Keratinocyte (primary cell): ENCODE measurements around the gene TBC1D13. TPM values are rescaled to one million over a fixed set of nuclear protein-coding genes. Genes with fewer than 3 reads are reported as not detected.

ENCODE experiments used
- DNase-seq: peaks from one replicate; pipeline ENCODE4 v3.0.0-alpha.2; 2011; ENCODE audit warnings: low read depth, missing footprints, low spot score
- FAIRE-seq: peaks from 2 replicates; lab custom pipeline; 2011; peaks lifted over from hg19 to GRCh38; lab: Jason Lieb, UNC
- H2AFZ ChIP-seq: 2 replicates; pipeline ENCODE4 v1.6.0; 2012; ENCODE audit warnings: low read length, control low read depth, inconsistent platforms; ENCODE audit not compliant: control insufficient read depth
- H3K27ac ChIP-seq: 2 replicates; pipeline ENCODE4 v1.5.1; 2011; ENCODE audit warnings: low read length; ENCODE audit not compliant: control insufficient read depth, insufficient read depth
- H3K27me3 ChIP-seq: 3 replicates; pipeline ENCODE4 v1.6.0; 2011; ENCODE audit warnings: low read length; ENCODE audit not compliant: control insufficient read depth, insufficient read depth; ENCODE audit errors: extremely low read depth
- H3K36me3 ChIP-seq, 2 experiments: 2 replicates in 1 of 2; 3 replicates in 1 of 2; pipeline ENCODE4 v1.5.1; 2011; ENCODE audit warnings: low read length in 2 of 2, mild to moderate bottlenecking in 1 of 2; ENCODE audit not compliant: control insufficient read depth in 2 of 2, insufficient read depth in 2 of 2; ENCODE audit errors: extremely low read depth in 1 of 2
- H3K4me1 ChIP-seq: 3 replicates; pipeline ENCODE4 v1.5.1; 2011; ENCODE audit warnings: low read length; ENCODE audit not compliant: control insufficient read depth, insufficient read depth; ENCODE audit errors: extremely low read depth
- H3K4me2 ChIP-seq: 3 replicates; pipeline ENCODE4 v1.6.0; 2011; ENCODE audit warnings: low read depth, low read length; ENCODE audit not compliant: control insufficient read depth, insufficient read depth; ENCODE audit errors: extremely low read depth
- H3K4me3 ChIP-seq, 3 experiments: fragments of 200-600 bp in 1 of 3; sonication (generic) in 1 of 3; 2 replicates in 2 of 3; 3 replicates in 1 of 3; pipeline ENCODE4 v1.5.1; 2011 to 2016; ENCODE audit warnings: low read length in 3 of 3, mild to moderate bottlenecking in 3 of 3, control low read depth in 2 of 3, inconsistent platforms in 1 of 3, low read depth in 1 of 3, mixed read lengths in 1 of 3, mixed run types in 1 of 3, moderate library complexity in 1 of 3; ENCODE audit not compliant: control insufficient read depth in 2 of 3, insufficient read depth in 2 of 3; ENCODE audit errors: extremely low read depth in 1 of 3
- H3K79me2 ChIP-seq: 2 replicates; pipeline ENCODE4 v1.6.0; 2012; ENCODE audit warnings: low read length; ENCODE audit not compliant: control insufficient read depth, insufficient read depth
- H3K9ac ChIP-seq: 3 replicates; pipeline ENCODE4 v1.6.0; 2011; ENCODE audit warnings: low read length; ENCODE audit not compliant: control insufficient read depth, insufficient read depth; ENCODE audit errors: extremely low read depth
- H3K9me1 ChIP-seq: 3 replicates; pipeline ENCODE4 v1.6.0; 2011; ENCODE audit warnings: low read length; ENCODE audit not compliant: control insufficient read depth, insufficient read depth; ENCODE audit errors: extremely low read depth
- H3K9me3 ChIP-seq: 2 replicates; pipeline ENCODE4 v1.5.1; 2012; ENCODE audit warnings: low read depth, low read length; ENCODE audit not compliant: control insufficient read depth
- H4K20me1 ChIP-seq: 3 replicates; pipeline ENCODE4 v1.6.0; 2011; ENCODE audit warnings: low read length; ENCODE audit not compliant: control insufficient read depth, insufficient read depth; ENCODE audit errors: extremely low read depth
- EZH2 ChIP-seq: IDR thresholded peaks from one replicate; pipeline ENCODE4 v1.6.1; 2012; ENCODE audit warnings: inconsistent platforms, mild to moderate bottlenecking, low read length, moderate library complexity
- dilution Hi-C: fragments of 300-500 bp; cut with MboI; formaldehyde crosslinking; loops from one replicate; pipeline ENCODE4 v1.7.0; 2020; ENCODE audit warnings: low sequenced_read_pairs; ENCODE audit not compliant: extremely low pct_ligation_motif_present
- polyA plus RNA-seq, 5 experiments: library from polyadenylated mRNA; depleted of rRNA in 3 of 5; stranded (reverse) in 3 of 5; stranded (forward) in 1 of 5; unstranded in 1 of 5; fragments of >200 nt; gene quantifications; 1 replicate in 1 of 5; 2 replicates in 3 of 5; 3 replicates in 1 of 5; pipeline versions ENCODE4 v1.2.1 to v1.2.3, GENCODE V29; 2011 to 2012; ENCODE audit warnings: missing spikeins in 2 of 5, low read depth in 1 of 5, low replicate concordance in 1 of 5
- TF ChIP-seq, protein P1 (sequence below), 3 experiments: IDR thresholded peaks in 1 of 3; conservative IDR thresholded peaks in 1 of 3; optimal IDR thresholded peaks in 1 of 3; 2 replicates in 2 of 3; 3 replicates in 1 of 3; pipeline versions ENCODE3 to v1.5.1; 2011; ENCODE audit warnings: low read length in 3 of 3, mild to moderate bottlenecking in 3 of 3, moderate library complexity in 2 of 3, control low read depth in 1 of 3, inconsistent platforms in 1 of 3; ENCODE audit not compliant: insufficient read depth in 2 of 3; ENCODE audit errors: extremely low read depth in 1 of 3

TBC1D13 gene
- polyA plus RNA-seq, 1 donor (not counting 4 experiments of a cell fraction or from before 2014, with no cell fraction given) = 12.8 TPM

DNA sequence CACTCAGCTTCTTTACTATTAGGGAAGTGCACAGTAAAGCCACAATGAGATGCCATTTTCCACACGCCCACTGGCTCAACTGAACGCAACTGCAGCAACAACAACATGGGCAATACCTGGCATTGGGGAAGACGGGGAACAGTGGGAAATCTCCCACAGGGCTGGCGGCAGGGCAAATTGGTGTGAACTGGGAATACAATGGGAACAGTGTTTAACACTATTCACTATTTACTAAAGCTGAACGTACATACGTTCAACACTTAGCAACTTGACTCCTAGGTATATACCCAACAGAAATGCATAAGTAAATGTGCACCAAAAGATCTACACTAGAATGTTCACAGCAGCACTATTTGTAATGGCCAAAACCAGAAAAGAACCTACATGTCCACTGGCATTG lies 29.5 kb upstream of the TBC1D13 start:
- Histone ChIP-seq H3K9ac (no peak overlapping the region), H3K4me1 (no peaks in the 10 kb centered on the region), H3K9me1 (no peaks in the 10 kb centered on the region), H3K27me3 (no peaks in the 10 kb centered on the region), H2AFZ (no peak overlapping the region), H4K20me1 (no peaks in the 10 kb centered on the region), H3K79me2 (no peaks in the 10 kb centered on the region), H3K9me3 (no peaks in the 10 kb centered on the region), H3K4me3 (no peak overlapping the region), H3K27ac (no peak overlapping the region), H3K36me3 (peaks cover 0 to 6% of the 10 kb centered on the region in 2 experiments), H3K4me2 (no peak overlapping the region)
- FAIRE-seq (no peak), DNase-seq (no peak)
- TF ChIP-seq, protein P1, sequence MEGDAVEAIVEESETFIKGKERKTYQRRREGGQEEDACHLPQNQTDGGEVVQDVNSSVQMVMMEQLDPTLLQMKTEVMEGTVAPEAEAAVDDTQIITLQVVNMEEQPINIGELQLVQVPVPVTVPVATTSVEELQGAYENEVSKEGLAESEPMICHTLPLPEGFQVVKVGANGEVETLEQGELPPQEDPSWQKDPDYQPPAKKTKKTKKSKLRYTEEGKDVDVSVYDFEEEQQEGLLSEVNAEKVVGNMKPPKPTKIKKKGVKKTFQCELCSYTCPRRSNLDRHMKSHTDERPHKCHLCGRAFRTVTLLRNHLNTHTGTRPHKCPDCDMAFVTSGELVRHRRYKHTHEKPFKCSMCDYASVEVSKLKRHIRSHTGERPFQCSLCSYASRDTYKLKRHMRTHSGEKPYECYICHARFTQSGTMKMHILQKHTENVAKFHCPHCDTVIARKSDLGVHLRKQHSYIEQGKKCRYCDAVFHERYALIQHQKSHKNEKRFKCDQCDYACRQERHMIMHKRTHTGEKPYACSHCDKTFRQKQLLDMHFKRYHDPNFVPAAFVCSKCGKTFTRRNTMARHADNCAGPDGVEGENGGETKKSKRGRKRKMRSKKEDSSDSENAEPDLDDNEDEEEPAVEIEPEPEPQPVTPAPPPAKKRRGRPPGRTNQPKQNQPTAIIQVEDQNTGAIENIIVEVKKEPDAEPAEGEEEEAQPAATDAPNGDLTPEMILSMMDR (optimal IDR thresholded peaks at IDR 0.05 in 1 of 3, IDR thresholded peaks at IDR 0.05 in 1 of 3, conservative IDR thresholded peaks at IDR 0.05 in 1 of 3; ENCODE audit: extremely low read depth in 1 of 3, insufficient read depth in 2 of 3, low read length in 3 of 3) = no peak
- no peak for TF ChIP-seq EZH2
- dilution Hi-C loops = no loop called here

DNA sequence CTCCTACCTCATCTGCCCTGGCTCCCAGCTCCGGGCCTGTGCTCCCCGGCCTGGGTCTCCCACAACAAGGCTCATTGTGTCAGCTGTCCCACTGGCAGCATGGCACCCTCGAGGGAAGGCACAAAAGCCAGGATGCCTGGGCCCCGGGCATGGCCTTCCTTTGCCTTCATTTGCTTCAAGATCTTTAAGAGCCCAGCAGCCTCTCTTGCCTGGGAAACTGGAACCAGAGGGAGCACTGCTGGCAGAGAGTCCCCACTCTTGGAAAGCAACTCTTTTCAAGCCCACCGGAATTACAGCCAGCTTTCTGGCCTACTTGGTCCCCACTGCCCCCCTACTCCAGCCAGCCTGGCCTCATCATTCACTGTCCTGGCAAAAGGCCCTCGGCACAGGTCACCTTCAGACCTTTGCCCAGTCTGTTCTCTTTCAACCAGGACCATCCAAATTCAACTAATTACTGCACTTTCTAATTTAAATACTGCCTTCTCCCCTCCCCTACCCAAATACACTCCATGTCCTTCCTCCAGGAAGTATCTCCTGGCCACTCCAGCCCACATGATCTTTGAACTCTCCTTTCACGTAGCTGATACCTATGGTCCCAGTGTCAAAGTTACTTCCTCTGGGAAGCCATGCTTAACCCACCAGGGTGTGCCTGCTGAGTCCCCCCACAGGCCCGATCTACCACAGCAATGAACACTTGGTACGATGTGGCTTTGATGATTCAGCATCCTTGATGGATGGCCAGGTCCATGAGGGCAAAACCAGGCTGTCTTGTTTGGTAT lies 24.2 kb upstream of the TBC1D13 start:
- H2AFZ ChIP-seq = no peak overlapping the region
- H4K20me1 ChIP-seq = no peaks in the 10 kb centered on the region
- no peak overlapping the region for H3K27ac ChIP-seq
- DNase-seq = no peak
- H3K9me1 ChIP-seq = no peaks in the 10 kb centered on the region
- H3K4me3 ChIP-seq = no peak overlapping the region
- dilution Hi-C loops = no loop called here
- no peak overlapping the region for H3K9ac ChIP-seq
- H3K27me3 ChIP-seq = no peaks in the 10 kb centered on the region
- no peaks in the 10 kb centered on the region for H3K79me2 ChIP-seq
- no peak for FAIRE-seq
- H3K36me3 ChIP-seq = peaks cover 0 to 3% of the 10 kb centered on the region in 2 experiments
- TF ChIP-seq, protein P1 (optimal IDR thresholded peaks at IDR 0.05 in 1 of 3, IDR thresholded peaks at IDR 0.05 in 1 of 3, conservative IDR thresholded peaks at IDR 0.05 in 1 of 3; ENCODE audit: extremely low read depth in 1 of 3, insufficient read depth in 2 of 3, low read length in 3 of 3) = no peak
- no peak for TF ChIP-seq EZH2
- H3K4me2 ChIP-seq = no peak overlapping the region
- no peaks in the 10 kb centered on the region for H3K4me1 ChIP-seq
- H3K9me3 ChIP-seq = no peaks in the 10 kb centered on the region
